Upper lobe of left lung (tissue), 4 donors: Measurements from ENCODE around the gene GPR17.

Experiments used
- CTCF ChIP-seq, 6 experiments: fragments of 450-650 bp in 4 of 6; fragments of 200-600 bp in 2 of 6; sonication (generic) in 2 of 6; IDR thresholded peaks; one replicate each; pipeline ENCODE4 v1.5.1; 2016 to 2019; ENCODE audit warnings: antibody characterized with exemption in 6 of 6
- EP300 ChIP-seq, 4 donors: sonication (generic); formaldehyde crosslinking; IDR thresholded peaks; one replicate each; pipeline ENCODE4 v1.5.1; 2017; ENCODE audit warnings: antibody characterized with exemption in 4 of 4, control low read depth in 2 of 4
- POLR2A ChIP-seq, 4 donors: fragments of 450-650 bp; IDR thresholded peaks; one replicate each; pipeline ENCODE4 v1.5.1; 2016 to 2017; ENCODE audit warnings: antibody characterized with exemption in 4 of 4, mild to moderate bottlenecking in 2 of 4

DNA sequence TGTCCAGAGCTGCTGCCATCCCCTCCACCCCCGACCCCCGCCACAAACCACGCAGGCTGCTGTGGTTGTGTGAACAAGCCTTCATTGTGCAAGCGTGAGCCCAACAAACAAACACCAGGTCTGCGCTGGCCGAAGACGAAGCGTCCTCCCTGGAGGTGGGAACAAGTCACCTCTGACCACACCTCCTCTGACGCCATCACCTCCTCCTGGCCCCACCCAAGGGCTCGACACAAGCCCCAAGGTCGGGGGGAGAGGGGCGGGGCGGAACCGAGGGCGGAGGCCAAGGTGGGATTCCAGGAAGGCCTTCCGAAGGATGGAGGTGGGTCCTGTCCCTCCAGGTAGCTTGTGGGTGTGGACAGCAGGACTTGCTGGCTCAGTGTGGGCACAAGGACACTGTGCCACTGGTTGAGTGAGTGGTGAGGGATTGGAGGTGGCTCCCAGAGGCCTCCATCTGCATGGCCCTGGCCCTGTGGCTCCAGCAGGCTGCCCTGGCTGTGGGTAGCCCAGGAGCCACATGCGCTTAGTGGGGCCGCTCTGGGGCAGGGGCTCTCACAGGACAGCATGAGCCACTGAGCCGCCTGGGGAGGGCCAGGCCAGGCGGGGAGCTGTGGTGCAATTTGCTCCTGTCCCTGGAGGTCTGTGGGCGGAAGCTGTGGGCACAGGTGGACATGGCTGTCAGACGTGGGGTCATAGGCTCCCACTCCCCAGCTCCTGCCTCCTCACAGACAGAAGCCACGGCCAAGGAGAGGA lies 7.4 kb upstream of the GPR17 start:
- TF ChIP-seq CTCF (IDR thresholded peaks at IDR 0.05) (no peak), EP300 (IDR thresholded peaks at IDR 0.05) (no peak), POLR2A (IDR thresholded peaks at IDR 0.05) (no peak)
